ENCODE results near the gene GSTO1.

DNA sequence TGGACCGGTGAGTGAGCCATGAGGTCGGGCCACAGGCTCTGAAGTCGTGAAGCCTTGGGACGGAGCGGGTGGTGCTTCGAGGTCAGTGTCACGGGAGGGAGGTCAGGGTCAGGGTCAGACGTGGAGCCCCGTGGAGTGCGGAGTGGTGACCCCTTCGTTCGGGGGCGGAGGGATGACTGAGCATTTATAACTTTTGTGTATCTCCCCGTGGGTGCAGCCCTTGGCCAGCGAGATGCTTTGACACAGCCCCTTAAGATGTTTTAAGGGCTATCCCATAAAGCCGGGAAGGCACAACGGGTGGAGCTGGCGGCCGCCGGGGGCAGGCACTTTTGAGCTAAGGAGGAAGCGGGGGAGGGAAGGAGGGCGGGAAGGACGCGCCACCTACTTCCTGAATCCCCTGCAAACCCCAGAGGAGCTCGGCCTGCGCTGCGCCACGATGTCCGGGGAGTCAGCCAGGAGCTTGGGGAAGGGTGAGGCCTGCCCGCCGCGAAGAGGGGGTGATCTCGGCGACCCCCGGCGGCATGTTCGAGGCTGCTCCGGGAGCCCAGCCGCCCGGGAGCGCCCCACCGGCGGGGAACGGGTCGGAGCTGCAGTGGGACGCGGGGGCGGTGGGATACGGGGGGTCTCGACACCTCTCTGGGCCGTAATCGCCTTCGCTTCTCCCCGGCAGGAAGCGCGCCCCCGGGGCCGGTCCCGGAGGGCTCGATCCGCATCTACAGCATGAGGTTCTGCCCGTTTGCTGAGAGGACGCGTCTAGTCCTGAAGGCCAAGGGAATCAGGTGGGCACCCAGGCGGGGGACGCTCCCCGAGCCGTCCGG is at the start of gene GSTO1:
- TF ChIP-seq, protein P1, sequence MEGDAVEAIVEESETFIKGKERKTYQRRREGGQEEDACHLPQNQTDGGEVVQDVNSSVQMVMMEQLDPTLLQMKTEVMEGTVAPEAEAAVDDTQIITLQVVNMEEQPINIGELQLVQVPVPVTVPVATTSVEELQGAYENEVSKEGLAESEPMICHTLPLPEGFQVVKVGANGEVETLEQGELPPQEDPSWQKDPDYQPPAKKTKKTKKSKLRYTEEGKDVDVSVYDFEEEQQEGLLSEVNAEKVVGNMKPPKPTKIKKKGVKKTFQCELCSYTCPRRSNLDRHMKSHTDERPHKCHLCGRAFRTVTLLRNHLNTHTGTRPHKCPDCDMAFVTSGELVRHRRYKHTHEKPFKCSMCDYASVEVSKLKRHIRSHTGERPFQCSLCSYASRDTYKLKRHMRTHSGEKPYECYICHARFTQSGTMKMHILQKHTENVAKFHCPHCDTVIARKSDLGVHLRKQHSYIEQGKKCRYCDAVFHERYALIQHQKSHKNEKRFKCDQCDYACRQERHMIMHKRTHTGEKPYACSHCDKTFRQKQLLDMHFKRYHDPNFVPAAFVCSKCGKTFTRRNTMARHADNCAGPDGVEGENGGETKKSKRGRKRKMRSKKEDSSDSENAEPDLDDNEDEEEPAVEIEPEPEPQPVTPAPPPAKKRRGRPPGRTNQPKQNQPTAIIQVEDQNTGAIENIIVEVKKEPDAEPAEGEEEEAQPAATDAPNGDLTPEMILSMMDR (conservative IDR thresholded peaks at IDR 0.05; ENCODE audit: low read depth in 2 of 2): 0 out of 4 replicates have a peak, but pooled peaks of 1 of the 2 experiments have one; percentile 12
- TF ChIP-seq EZH2 (IDR thresholded peaks at IDR 0.05; ENCODE audit: low read depth, unreplicated experiment) (no peak), POLR2AphosphoS5 (IDR thresholded peaks at IDR 0.05; ENCODE audit: low read depth) (peak; percentile 85), EZH2phosphoT487 (IDR thresholded peaks at IDR 0.05; ENCODE audit: unreplicated experiment) (no peak)
- TF ChIP-seq, protein P2, sequence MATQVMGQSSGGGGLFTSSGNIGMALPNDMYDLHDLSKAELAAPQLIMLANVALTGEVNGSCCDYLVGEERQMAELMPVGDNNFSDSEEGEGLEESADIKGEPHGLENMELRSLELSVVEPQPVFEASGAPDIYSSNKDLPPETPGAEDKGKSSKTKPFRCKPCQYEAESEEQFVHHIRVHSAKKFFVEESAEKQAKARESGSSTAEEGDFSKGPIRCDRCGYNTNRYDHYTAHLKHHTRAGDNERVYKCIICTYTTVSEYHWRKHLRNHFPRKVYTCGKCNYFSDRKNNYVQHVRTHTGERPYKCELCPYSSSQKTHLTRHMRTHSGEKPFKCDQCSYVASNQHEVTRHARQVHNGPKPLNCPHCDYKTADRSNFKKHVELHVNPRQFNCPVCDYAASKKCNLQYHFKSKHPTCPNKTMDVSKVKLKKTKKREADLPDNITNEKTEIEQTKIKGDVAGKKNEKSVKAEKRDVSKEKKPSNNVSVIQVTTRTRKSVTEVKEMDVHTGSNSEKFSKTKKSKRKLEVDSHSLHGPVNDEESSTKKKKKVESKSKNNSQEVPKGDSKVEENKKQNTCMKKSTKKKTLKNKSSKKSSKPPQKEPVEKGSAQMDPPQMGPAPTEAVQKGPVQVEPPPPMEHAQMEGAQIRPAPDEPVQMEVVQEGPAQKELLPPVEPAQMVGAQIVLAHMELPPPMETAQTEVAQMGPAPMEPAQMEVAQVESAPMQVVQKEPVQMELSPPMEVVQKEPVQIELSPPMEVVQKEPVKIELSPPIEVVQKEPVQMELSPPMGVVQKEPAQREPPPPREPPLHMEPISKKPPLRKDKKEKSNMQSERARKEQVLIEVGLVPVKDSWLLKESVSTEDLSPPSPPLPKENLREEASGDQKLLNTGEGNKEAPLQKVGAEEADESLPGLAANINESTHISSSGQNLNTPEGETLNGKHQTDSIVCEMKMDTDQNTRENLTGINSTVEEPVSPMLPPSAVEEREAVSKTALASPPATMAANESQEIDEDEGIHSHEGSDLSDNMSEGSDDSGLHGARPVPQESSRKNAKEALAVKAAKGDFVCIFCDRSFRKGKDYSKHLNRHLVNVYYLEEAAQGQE (IDR thresholded peaks at IDR 0.05; ENCODE audit: unreplicated experiment): no peak

Measured in GM23338 (cell line).